HG03575 (cell line): Measurements from ENCODE around the gene GPSM1.

Source experiments
- ATAC-seq: cut with Tn5 transposase; IDR thresholded peaks from one replicate; pipeline ENCODE4 v1.9.1; 2021; ENCODE audit not compliant: unreplicated experiment, insufficient number of reproducible peaks, low FRiP score; ENCODE audit errors: extremely low read depth

GPSM1 gene, protein sequence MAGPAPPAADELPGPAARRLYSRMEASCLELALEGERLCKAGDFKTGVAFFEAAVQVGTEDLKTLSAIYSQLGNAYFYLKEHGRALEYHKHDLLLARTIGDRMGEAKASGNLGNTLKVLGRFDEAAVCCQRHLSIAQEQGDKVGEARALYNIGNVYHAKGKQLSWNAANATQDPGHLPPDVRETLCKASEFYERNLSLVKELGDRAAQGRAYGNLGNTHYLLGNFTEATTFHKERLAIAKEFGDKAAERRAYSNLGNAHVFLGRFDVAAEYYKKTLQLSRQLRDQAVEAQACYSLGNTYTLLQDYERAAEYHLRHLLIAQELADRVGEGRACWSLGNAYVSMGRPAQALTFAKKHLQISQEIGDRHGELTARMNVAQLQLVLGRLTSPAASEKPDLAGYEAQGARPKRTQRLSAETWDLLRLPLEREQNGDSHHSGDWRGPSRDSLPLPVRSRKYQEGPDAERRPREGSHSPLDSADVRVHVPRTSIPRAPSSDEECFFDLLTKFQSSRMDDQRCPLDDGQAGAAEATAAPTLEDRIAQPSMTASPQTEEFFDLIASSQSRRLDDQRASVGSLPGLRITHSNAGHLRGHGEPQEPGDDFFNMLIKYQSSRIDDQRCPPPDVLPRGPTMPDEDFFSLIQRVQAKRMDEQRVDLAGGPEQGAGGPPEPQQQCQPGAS

GRCh38 chr9:136327304-136327974 lies at the start of gene GPSM1:
Gene GPSM1 (plus strand): TSS chr9:136327539. CDS start chr9:136327696, 157 bp downstream.
- ATAC-seq: no peak

- no peak for ATAC-seq
Observed at GRCh38 chr9:136277746-136278145, 49.6 kb upstream of the GPSM1 start.

- no peak for ATAC-seq
Observed at GRCh38 chr9:136278221-136278620, 49.1 kb upstream of the GPSM1 start.

DNA sequence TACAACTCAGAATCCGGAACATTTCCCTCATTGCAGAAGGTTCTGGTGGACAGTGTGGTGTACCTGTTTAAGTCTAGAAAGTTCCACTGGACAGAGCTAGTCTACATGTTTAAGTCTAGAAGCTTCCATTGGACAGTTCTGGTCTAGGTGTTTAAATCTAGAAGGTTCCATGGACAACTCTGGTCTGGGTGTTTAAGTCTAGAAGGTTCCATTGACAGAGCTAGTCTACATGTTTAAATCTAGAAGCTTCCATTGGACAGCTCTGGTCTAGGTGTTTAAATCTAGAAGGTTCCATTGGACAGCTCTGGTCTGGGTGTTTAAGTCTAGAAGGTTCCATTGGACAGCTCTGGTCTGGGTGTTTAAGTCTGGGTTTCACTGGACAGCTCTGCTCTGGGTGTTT lies 48.4 kb upstream of the GPSM1 start:
- ATAC-seq: no peak

DNA sequence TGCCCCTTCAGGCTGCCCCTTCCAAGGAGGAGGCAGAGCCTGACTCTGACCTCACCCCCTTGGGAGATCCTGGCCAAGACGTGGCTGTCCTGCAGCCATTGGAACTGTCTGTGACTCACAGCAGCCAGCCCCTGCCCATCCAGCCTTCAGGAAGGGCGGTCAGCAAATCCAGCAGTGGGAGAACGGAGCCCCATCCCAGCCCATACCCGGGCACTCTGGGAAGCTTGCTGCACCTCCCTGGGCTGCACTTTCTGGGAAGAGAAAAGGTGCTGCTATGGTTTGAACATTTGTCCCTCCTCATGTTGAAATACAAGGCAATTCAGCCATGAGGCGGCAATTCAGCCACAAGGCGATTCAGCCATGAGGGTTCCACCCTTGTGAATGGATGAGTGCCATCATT lies 47.9 kb upstream of the GPSM1 start:
- ATAC-seq: no peak

DNA sequence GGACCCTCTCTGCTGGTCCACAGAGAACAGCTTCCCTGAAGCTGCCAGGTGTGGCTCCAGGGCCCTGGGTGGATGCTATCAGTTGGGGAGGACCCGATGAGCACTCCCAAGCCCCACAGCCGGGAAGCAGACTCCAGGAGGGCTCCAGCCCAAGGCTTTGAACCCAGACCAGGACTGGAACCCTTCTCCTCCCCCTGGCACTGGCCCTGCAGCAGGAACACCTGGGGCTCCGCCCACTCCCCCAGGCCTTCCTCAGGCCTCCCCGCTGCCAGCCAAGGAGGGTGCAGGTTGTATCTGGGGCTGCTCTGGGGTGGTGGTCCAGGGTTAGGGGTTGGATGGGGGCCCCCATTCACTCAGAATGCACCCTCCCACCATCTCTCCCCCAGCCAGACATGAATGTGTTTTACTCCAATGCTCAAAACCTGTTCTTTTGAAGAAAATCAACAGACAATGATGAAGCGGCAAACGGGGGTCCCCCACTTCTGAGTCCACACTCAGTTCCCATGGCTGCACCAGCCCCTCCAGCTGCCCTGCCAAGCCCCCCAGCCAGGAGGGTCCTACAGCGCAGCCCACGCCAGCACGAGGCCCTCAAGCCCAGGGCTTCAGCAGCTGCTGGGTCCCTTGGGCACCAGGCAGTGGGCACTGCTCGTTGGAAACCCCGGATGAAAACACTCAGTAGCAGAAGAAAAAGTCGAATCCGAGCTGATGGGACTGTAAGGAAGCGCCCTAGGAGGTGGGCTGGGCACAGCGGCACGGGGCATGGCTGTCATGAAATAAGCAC lies 46.6 kb upstream of the GPSM1 start:
- no peak for ATAC-seq

- ATAC-seq: no peak
Observed at GRCh38 chr9:136281421-136282271, 45.7 kb upstream of the GPSM1 start.

DNA sequence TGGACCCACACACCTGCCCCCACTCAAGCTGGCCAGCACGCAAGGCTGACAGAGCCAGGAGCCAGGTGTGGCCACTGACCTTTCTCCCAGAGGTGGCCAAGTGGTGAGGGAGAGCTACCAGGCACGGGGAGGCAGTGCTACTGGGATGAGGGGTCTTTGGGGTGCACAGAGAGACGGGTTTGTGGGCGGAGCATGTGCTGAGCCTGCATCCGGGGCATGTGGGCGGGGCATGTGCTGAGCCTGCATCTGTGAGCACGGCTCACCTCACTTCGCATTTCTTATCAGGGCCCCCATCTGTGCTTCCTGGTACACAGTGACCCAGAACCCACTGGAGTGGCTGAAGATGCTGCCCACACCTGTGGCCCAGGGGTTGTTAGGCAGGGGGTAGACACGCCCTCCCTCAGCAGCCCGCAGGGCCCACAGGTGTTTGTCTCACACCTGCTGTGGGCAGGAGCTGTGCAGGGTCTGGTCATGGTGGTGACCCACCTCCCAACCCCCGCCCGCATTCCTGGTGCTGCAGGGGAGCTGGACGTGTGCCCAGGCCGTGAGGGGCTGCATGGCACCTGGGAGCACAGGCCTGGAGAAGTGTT lies 45.0 kb upstream of the GPSM1 start:
- no peak for ATAC-seq

- no peak for ATAC-seq
Observed at GRCh38 chr9:136283291-136284235, 43.8 kb upstream of the GPSM1 start.

DNA sequence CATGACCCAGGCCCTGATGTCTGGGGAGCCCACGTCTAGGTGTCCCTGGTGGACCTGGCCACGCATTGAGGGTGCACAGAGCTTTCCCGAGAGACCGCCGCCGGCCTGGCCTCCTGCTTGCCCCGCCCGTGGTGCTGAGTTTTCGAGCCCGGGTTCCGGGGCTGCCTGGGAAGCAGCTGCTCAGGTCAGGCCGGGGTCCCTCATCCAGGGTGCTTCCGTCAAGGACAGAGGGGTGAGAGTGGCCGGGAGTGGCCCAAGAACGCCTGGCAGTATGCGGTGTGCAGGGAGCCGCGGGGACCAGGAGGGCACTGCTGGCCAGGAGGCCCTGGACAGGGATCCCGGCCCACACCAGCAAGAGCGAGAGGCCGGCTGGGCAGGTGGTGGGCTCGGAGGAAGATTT lies 43.0 kb upstream of the GPSM1 start:
- no peak for ATAC-seq

DNA sequence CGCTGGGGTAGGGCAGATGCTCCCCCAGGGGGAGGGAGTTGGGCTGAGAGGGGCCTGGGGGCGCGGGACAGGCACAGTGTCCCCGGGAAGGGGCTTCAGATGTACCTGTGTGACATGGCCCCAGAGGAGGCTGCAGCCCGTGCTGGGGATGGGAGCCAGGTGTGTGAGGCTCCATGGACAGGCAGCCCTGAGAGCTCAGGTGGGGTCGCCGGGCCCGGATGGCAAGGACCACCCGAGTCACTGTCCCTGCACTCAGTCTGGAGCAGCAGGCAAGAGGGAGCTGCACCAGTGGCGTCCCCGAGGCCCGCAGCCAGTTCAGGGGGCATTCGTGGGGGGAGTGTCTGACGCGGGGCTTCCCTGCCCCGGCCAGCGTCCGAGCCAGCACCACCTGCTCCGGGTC lies 42.4 kb upstream of the GPSM1 start:
- no peak for ATAC-seq

GRCh38 chr9:136285501-136286358 lies 41.6 kb upstream of the GPSM1 start:
- ATAC-seq: no peak

DNA sequence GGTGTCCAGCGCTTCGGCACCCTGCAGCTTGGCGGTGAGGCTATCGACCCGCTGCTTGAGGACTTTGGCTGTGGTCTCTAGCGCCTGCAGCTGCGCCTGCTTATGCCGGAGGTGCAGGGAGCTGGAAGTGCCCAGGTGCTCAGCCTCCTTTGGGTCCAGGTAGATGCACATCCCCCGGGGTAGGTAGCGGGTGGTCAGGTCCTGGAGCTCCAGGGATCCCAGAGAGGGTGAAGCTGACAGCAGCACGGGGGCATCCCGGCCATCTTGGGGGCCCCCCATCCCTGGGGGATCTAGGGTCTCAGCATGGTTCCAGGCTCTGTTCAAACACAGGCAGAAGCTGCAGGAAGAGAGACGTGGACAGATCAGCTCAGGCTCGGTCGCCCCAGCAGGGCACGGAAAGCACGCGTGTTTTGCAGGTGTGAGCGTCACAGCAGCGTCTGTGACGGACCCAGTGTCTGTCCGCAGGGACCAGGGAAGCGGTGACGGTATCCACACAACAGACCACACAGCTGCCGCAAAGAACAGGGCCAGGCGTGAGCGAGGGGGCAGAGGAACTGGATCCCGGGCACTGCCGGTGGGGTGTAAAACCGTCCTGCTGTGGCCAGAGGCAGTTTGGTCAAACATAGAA lies 40.9 kb upstream of the GPSM1 start:
- no peak for ATAC-seq

- no peak for ATAC-seq
Observed at GRCh38 chr9:136286987-136287379, 40.4 kb upstream of the GPSM1 start.

- ATAC-seq: no peak
Observed at GRCh38 chr9:136287960-136288753, 39.2 kb upstream of the GPSM1 start.
